K562 (cell line): ENCODE data around the gene GRIA1. TPM values are rescaled to one million over a fixed set of nuclear protein-coding genes. Genes with fewer than 3 reads are reported as not detected.

ENCODE experiments used
- ATAC-seq: fragments of 200-7000 bp; cut with Tn5 transposase; 3 replicates; pipeline ENCODE4 v1.9.1; 2020; ENCODE audit warnings: moderate library complexity
- BruUV-seq: library from RNA; stranded (reverse); fragments of 400-500 nt; replicated peaks from 2 replicates; lab custom pipeline; 2021; lab: Mats Ljungman, UMichigan
- CTCF ChIA-PET: fragments of 300-600 bp; formaldehyde crosslinking; extraction: SDS; loops from one replicate; lab custom pipeline; 2021; ENCODE audit warnings: low intra/inter-chr PET ratio; lab: Yijun Ruan, JAX
- POLR2A ChIA-PET: fragments of 300-600, 350-650 bp; sonication (Branson Sonifier 250); formaldehyde crosslinking; extraction: SDS; loops from one replicate; lab custom pipeline; 2021; ENCODE audit warnings: antibody characterized with exemption, inconsistent platforms; lab: Yijun Ruan, JAX
- DNase-seq, 4 experiments: peaks; one replicate each; pipeline versions ENCODE4 v3.0.0 to v3.0.0-alpha.2; 2011 to 2018; ENCODE audit warnings: low spot score in 3 of 4, mixed read lengths in 3 of 4; ENCODE audit errors: extremely low read depth in 1 of 4
- FAIRE-seq: peaks from 2 replicates; lab custom pipeline; 2011; peaks lifted over from hg19 to GRCh38; lab: Jason Lieb, UNC
- H2AFZ ChIP-seq: 2 replicates; pipeline ENCODE4 v1.6.0; 2011; ENCODE audit warnings: low read depth, low read length, control low read depth, inconsistent platforms
- H3K27ac ChIP-seq: fragments of 200-600 bp; 3 replicates; pipeline ENCODE4 v1.8.0; 2011; ENCODE audit warnings: low read depth, mild to moderate bottlenecking, control low read depth, inconsistent platforms, low read length, moderate library complexity, mixed read lengths; ENCODE audit errors: extremely low read depth
- H3K27me3 ChIP-seq, 2 experiments: fragments of 300-600 bp in 1 of 2; 2 replicates in 1 of 2; 3 replicates in 1 of 2; pipeline versions ENCODE4 v1.6.0 to v1.8.0; 2011; ENCODE audit warnings: inconsistent platforms in 2 of 2, low read length in 2 of 2, mild to moderate bottlenecking in 1 of 2, mixed read lengths in 1 of 2, moderate library complexity in 1 of 2; ENCODE audit not compliant: control insufficient read depth in 2 of 2, insufficient read depth in 2 of 2
- H3K36me3 ChIP-seq: fragments of 300-600 bp; 3 replicates; pipeline ENCODE4 v1.8.0; 2011; ENCODE audit warnings: mild to moderate bottlenecking, low read length, inconsistent platforms; ENCODE audit not compliant: control insufficient read depth, insufficient read depth
- H3K4me1 ChIP-seq, 2 experiments: fragments of 200-600 bp in 1 of 2; replicated peaks in 1 of 2; 2 replicates in 1 of 2; 3 replicates in 1 of 2; pipeline versions ENCODE4 v1.5.1 to v1.8.0; 2011; ENCODE audit warnings: inconsistent platforms in 2 of 2, low read length in 2 of 2, mild to moderate bottlenecking in 1 of 2, mixed read lengths in 1 of 2, moderate library complexity in 1 of 2; ENCODE audit not compliant: control insufficient read depth in 2 of 2, insufficient read depth in 2 of 2
- H3K4me2 ChIP-seq: 2 replicates; pipeline ENCODE4 v1.6.1; 2011; ENCODE audit warnings: low read length, control low read depth, inconsistent platforms, mixed read lengths; ENCODE audit not compliant: insufficient read depth
- H3K4me3 ChIP-seq: fragments of 200-600 bp; sonication (generic), shearing (Covaris generic); 2 replicates; pipeline ENCODE4 v1.5.1; 2016; ENCODE audit warnings: control low read depth, inconsistent platforms
- H3K79me2 ChIP-seq: fragments of 200-600 bp; 3 replicates; pipeline ENCODE4 v1.8.0; 2011; ENCODE audit warnings: low read length, inconsistent platforms; ENCODE audit not compliant: control insufficient read depth, insufficient read depth
- H3K9ac ChIP-seq, 2 experiments: 2 replicates each; pipeline versions ENCODE4 v1.6.0 to v1.6.1; 2011; ENCODE audit warnings: low read depth in 2 of 2, low read length in 2 of 2, control low read depth in 1 of 2, inconsistent platforms in 1 of 2, mild to moderate bottlenecking in 1 of 2, mixed read lengths in 1 of 2; ENCODE audit not compliant: insufficient read depth in 1 of 2
- H3K9me1 ChIP-seq: one replicate; pipeline ENCODE4 v1.6.0; 2011; ENCODE audit warnings: inconsistent platforms, mild to moderate bottlenecking, low read length, moderate library complexity; ENCODE audit not compliant: control insufficient read depth, insufficient read depth
- H3K9me3 ChIP-seq: replicated peaks from 2 replicates; pipeline ENCODE4 v1.5.1; 2011; ENCODE audit warnings: low read depth, low read length, inconsistent platforms; ENCODE audit not compliant: control insufficient read depth, insufficient read depth
- H4K20me1 ChIP-seq: replicated peaks from 2 replicates; pipeline ENCODE4 v1.6.1; 2011; ENCODE audit warnings: low read length, inconsistent platforms, mixed read lengths; ENCODE audit not compliant: control insufficient read depth, insufficient read depth
- BCOR ChIP-seq: fragments of 450-650 bp; IDR thresholded peaks from 2 replicates; pipeline ENCODE4 v1.6.1; 2016
- CCNT2 ChIP-seq: IDR thresholded peaks from 2 replicates; pipeline ENCODE4 v1.6.1; 2011; ENCODE audit warnings: borderline replicate concordance, low read depth, mild to moderate bottlenecking, moderate library complexity, mixed read lengths, low read length; ENCODE audit not compliant: insufficient read length; ENCODE audit errors: extremely low read depth
- ELF4 ChIP-seq: fragments of 450-650 bp; formaldehyde crosslinking; IDR thresholded peaks from 2 replicates; pipeline ENCODE4 v1.4.0; 2022; ENCODE audit warnings: missing genetic modification characterization
- EP300 ChIP-seq: IDR thresholded peaks from 2 replicates; pipeline ENCODE4 v1.6.1; 2012; ENCODE audit warnings: low read length, improper control_type of control experiment
- MCM5 ChIP-seq: fragments of 450-650 bp; IDR thresholded peaks from 2 replicates; pipeline ENCODE4 v1.6.1; 2016; ENCODE audit warnings: low read depth
- MTF1 ChIP-seq: fragments of 250-450 bp; sonication (Bioruptor Pico); IDR thresholded peaks from 2 replicates; pipeline ENCODE4 v1.9.0; 2021; ENCODE audit warnings: moderate library complexity, mild to moderate bottlenecking, inconsistent platforms, borderline replicate concordance
- NFXL1 ChIP-seq: fragments of 450-650 bp; formaldehyde crosslinking; IDR thresholded peaks from 2 replicates; pipeline ENCODE4 v1.4.0; 2021; ENCODE audit warnings: mild to moderate bottlenecking
- SAP30 ChIP-seq: fragments of 200-600 bp; sonication (generic); IDR thresholded peaks from 2 replicates; pipeline ENCODE4 v1.6.1; 2012; ENCODE audit warnings: borderline replicate concordance, low read depth, mild to moderate bottlenecking, moderate library complexity, low read length, control low read depth, inconsistent platforms; ENCODE audit not compliant: insufficient read depth, poor library complexity, severe bottlenecking
- TFAM ChIP-seq: fragments of 250-450 bp; sonication (Bioruptor Pico); conservative IDR thresholded peaks from 2 replicates; pipeline ENCODE4 v1.5.0; 2021; ENCODE audit warnings: mild to moderate bottlenecking, moderate library complexity
- ZBTB17 ChIP-seq: fragments of 450-650 bp; formaldehyde crosslinking; IDR thresholded peaks from 2 replicates; pipeline ENCODE4 v1.4.0; 2020; ENCODE audit warnings: mild to moderate bottlenecking
- ZBTB43 ChIP-seq: sonication (generic); formaldehyde crosslinking; IDR thresholded peaks from 2 replicates; pipeline ENCODE4 v1.8.0; 2023; ENCODE audit warnings: mild to moderate bottlenecking, missing genetic modification reagents
- ZC3H4 ChIP-seq: sonication (generic); formaldehyde crosslinking; IDR thresholded peaks from 2 replicates; pipeline ENCODE4 v1.9.0; 2021; ENCODE audit warnings: missing genetic modification reagents, borderline replicate concordance
- ZNF431 ChIP-seq: sonication (generic); formaldehyde crosslinking; IDR thresholded peaks from 2 replicates; pipeline ENCODE4 v1.8.0; 2022; ENCODE audit warnings: mild to moderate bottlenecking, missing genetic modification reagents
- ZNF75A ChIP-seq: fragments of 450-650 bp; formaldehyde crosslinking; IDR thresholded peaks from 2 replicates; pipeline ENCODE4 v1.4.0; 2020; ENCODE audit warnings: mild to moderate bottlenecking
- WGBS: fragments of 100-300 bp; shearing (Covaris generic); methylation state at CpG from one replicate; pipeline ENCODE4 v1.1.6; 2016; ENCODE audit warnings: low coverage, mixed read lengths; ENCODE audit not compliant: insufficient coverage; ENCODE audit errors: missing lambda C conversion rate; 5-methylcytosine and 5-hydroxymethylcytosine counted together
- in situ Hi-C: fragments of 300-500 bp; cut with MboI; formaldehyde crosslinking; loops from 4 replicates; pipeline ENCODE4 v1.15.0; 2018; ENCODE audit warnings: inconsistent platforms, mixed read lengths
- intact Hi-C: fragments of 100-400 bp; cut with micrococcal nuclease; formaldehyde crosslinking; loops from 2 replicates; pipeline ENCODE4 v1.14.2; 2022
- polyA plus RNA-seq, 8 experiments: library from polyadenylated mRNA; depleted of rRNA in 4 of 8; stranded (reverse) in 5 of 8; unstranded in 3 of 8; fragments of >200 nt; fragmentation: Nextera tagmentation in 2 of 8; fragmentation: Illumina TruSeq in 1 of 8; extraction: Ambion mirVana in 2 of 8; extraction: Trizol in 1 of 8; gene quantifications; 2 replicates each; pipeline versions ENCODE4 v1.2.1 to v1.2.3, GENCODE V29; 2011 to 2014; ENCODE audit warnings: inconsistent platforms in 1 of 8, missing spikeins in 1 of 8
- total RNA-seq, 7 experiments: library from RNA; depleted of rRNA in 6 of 7; stranded (reverse); fragments of >200 nt in 6 of 7; fragmentation: Illumina TruSeq in 2 of 7; extraction: Trizol in 2 of 7; gene quantifications; 2 replicates each; pipeline versions ENCODE4 v1.2.1 to v1.2.3, GENCODE V29; 2011 to 2021; ENCODE audit warnings: low replicate concordance in 1 of 7

Gene GRIA1
- total and polyA plus RNA-seq, 9 of the 15 experiments (the other 6 are each of a cell fraction or from before 2014, with no cell fraction given) = not detected

DNA sequence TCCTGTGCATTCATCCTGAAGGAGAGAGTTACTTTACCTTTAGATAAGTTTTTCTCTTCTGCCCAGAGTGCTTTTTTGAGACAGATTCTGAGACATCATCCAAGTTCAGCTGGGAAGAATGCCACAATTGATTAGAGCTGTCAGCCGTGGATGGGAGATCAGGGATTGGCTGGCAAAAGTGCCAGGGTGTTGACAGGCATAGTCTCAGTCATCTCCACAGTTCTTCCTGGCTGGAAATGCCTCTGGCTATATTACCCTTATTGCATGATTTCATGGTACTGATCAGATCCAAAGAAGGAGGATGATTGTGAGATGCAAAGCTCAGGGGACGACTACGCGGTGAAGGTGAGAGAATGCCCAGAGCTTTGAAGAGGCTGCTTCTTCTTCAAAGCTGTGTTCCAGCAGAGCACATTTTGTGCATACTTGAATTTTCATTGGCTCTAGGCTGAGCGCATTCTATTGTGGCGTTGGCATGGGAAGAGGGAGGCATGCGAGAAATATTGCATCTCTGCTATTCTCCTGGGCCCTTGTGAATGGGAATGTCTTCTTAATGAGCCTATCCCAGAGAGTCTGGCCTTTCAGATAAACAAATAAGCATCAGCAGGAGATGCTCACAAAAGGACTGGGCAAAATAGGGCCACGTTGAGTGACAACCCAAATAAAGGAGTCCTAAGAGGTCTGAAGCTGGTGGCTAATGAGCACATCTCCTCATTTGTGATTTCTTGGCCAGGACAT is 82.1 kb downstream of the GRIA1 start:
- in situ Hi-C loops = no loop called here
- Histone ChIP-seq H3K27ac (no peak overlapping the region), H3K4me3 (no peak overlapping the region), H3K9ac (no peak overlapping the region), H3K9me1 (no peaks in the 10 kb centered on the region), H3K4me1 (no peaks in the 10 kb centered on the region), H4K20me1 (no peaks in the 10 kb centered on the region), H3K27me3 (no peaks in the 10 kb centered on the region), H3K79me2 (no peaks in the 10 kb centered on the region), H3K4me2 (no peak overlapping the region), H2AFZ (no peak overlapping the region), H3K9me3 (no peaks in the 10 kb centered on the region), H3K36me3 (no peaks in the 10 kb centered on the region)
- FAIRE-seq (no peak), DNase-seq (no peak), ATAC-seq (no peak)
- WGBS = under 1% methylated on average over 8 of the region's 8 CpGs
- intact Hi-C loops = no loop called here
- TF ChIP-seq TFAM (CRISPR knock-in tag) = no peak
- TF ChIP-seq ZBTB17 (CRISPR knock-in tag) = no peak
- no peak for TF ChIP-seq ELF4 (CRISPR knock-in tag)
- no peak for TF ChIP-seq MTF1 (CRISPR knock-in tag)
- no peak for TF ChIP-seq NFXL1 (CRISPR knock-in tag)
- TF ChIP-seq ZBTB43 (CRISPR knock-in tag) = no peak
- TF ChIP-seq ZNF75A = no peak
- no peak for TF ChIP-seq ZNF431 (CRISPR knock-in tag)
- no peak for TF ChIP-seq MCM5
- no peak for TF ChIP-seq EP300
- TF ChIP-seq BCOR = no peak
- no peak for TF ChIP-seq SAP30
- TF ChIP-seq CCNT2 = no peak
- no peak for TF ChIP-seq ZC3H4
- CTCF ChIA-PET = interaction anchor here (0.6 kb wide), 1 partner anchor 10 kb away, joined by 4 read pairs; no protein-coding TSS in a partner anchor
- BruUV-seq = no TSS peak
- POLR2A ChIA-PET = interaction anchor here (1.1 kb wide), 1 partner anchor 8 kb away, joined by 3 read pairs; no protein-coding TSS in a partner anchor
